Epithelial cell of esophagus (primary cell): ENCODE data around the gene TMEM97.

Experiments used
- DNase-seq: peaks from one replicate; pipeline ENCODE4 v3.0.0; 2010; ENCODE audit warnings: low read depth
- H3K4me3 ChIP-seq: 2 replicates; pipeline ENCODE4 v1.5.1; 2011; ENCODE audit warnings: mild to moderate bottlenecking, low read length, control low read depth
- CTCF ChIP-seq: IDR thresholded peaks from 2 replicates; pipeline ENCODE4 v1.5.1; 2011; ENCODE audit warnings: low read depth, mild to moderate bottlenecking, low read length, control low read depth, inconsistent platforms; ENCODE audit not compliant: insufficient read depth; ENCODE audit errors: missing control alignments

TMEM97 gene

GRCh38 chr17:28293994-28294393, 25.0 kb upstream of the TMEM97 start:
- no peak for DNase-seq
- TF ChIP-seq CTCF: no peak
- no peak overlapping the region for H3K4me3 ChIP-seq

- no peak overlapping the region for H3K4me3 ChIP-seq
- no peak for TF ChIP-seq CTCF
- no peak for DNase-seq
Measured at GRCh38 chr17:28295677-28296578, 23.1 kb upstream of the TMEM97 start.

GRCh38 chr17:28298449-28298848, 20.6 kb upstream of the TMEM97 start:
- no peak overlapping the region for H3K4me3 ChIP-seq
- no peak for DNase-seq
- no peak for TF ChIP-seq CTCF

DNA sequence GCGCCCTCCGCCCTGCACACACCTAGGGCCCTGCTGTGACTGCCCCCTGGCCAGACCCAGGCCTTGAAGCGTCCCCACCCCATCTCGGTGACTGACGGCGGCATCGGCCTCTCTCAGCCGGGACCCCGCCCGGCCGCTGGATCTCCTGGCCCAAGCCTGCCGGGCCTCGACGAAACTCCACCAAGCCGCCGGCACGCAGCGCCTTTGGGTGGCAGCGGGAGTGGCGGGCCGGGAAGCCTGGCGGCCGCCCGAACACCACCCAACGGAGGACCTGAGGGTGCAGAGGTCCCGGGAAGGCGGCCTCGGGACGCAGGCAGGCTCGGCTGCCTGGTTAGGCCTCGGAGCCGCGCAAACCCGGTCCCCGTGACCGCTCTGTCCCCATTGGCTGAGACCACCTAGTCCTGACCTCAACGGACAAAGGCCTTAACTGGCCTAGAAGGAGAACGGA, 12.0 kb upstream of the TMEM97 start:
- no peak overlapping the region for H3K4me3 ChIP-seq
- TF ChIP-seq CTCF: no peak
- DNase-seq: no peak

GRCh38 chr17:28313841-28314240, 5.2 kb upstream of the TMEM97 start:
- no peak for TF ChIP-seq CTCF
- DNase-seq: no peak
- H3K4me3 ChIP-seq: no peak overlapping the region

DNA sequence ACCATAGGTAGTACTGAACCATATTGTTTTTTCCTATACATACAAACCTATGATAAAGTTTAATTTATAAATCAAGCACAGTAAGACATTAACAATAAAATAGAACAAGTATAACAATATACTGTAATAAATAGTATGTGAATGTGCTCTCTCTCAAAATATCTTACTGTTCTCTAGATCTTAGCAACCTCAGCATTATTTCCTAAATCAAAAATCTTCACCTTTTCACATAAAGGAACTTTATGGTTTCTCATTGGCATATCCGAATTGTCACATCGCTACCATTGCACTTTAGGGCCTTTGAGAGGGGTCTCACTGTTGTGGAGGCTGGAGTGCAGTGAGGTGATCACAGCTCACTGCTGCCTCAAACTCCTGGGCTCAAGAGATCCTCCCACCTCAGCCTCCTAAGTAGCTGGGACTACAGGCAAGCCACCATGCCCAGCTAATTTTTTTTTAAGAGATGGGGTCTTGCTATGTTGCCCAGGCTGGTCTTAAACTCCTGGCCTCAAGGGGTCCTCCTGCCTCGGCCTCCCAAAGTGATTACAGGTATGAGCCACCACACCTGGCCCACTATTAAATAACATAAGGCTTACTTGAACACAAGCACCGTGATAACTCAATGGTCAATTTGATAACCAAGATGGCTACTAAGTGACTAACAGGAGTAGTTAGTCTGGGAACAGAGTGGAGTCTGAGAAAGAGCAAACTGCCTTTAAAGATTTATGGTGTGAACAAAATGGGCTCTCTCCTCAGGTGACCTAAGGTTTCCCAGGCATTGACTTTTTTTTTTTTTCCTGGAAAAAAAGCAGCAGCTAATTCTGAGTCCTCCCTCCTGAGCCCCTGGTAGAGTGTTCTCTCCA, 2.9 kb upstream of the TMEM97 start:
- no peak for DNase-seq
- no peak for TF ChIP-seq CTCF
- H3K4me3 ChIP-seq: no peak overlapping the region
